HG02938 (cell line): ENCODE measurements around the gene REST.
"Not testable (repeated sequence)": the region's sequence is repeated elsewhere in the genome, so short reads cannot be mapped to it uniquely, and the experiment has no call there.

Source experiments
- ATAC-seq: cut with Tn5 transposase; IDR thresholded peaks from one replicate; pipeline ENCODE4 v1.9.1; 2021; ENCODE audit warnings: mild to moderate bottlenecking, moderate library complexity; ENCODE audit not compliant: unreplicated experiment

Gene REST, protein sequence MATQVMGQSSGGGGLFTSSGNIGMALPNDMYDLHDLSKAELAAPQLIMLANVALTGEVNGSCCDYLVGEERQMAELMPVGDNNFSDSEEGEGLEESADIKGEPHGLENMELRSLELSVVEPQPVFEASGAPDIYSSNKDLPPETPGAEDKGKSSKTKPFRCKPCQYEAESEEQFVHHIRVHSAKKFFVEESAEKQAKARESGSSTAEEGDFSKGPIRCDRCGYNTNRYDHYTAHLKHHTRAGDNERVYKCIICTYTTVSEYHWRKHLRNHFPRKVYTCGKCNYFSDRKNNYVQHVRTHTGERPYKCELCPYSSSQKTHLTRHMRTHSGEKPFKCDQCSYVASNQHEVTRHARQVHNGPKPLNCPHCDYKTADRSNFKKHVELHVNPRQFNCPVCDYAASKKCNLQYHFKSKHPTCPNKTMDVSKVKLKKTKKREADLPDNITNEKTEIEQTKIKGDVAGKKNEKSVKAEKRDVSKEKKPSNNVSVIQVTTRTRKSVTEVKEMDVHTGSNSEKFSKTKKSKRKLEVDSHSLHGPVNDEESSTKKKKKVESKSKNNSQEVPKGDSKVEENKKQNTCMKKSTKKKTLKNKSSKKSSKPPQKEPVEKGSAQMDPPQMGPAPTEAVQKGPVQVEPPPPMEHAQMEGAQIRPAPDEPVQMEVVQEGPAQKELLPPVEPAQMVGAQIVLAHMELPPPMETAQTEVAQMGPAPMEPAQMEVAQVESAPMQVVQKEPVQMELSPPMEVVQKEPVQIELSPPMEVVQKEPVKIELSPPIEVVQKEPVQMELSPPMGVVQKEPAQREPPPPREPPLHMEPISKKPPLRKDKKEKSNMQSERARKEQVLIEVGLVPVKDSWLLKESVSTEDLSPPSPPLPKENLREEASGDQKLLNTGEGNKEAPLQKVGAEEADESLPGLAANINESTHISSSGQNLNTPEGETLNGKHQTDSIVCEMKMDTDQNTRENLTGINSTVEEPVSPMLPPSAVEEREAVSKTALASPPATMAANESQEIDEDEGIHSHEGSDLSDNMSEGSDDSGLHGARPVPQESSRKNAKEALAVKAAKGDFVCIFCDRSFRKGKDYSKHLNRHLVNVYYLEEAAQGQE

DNA sequence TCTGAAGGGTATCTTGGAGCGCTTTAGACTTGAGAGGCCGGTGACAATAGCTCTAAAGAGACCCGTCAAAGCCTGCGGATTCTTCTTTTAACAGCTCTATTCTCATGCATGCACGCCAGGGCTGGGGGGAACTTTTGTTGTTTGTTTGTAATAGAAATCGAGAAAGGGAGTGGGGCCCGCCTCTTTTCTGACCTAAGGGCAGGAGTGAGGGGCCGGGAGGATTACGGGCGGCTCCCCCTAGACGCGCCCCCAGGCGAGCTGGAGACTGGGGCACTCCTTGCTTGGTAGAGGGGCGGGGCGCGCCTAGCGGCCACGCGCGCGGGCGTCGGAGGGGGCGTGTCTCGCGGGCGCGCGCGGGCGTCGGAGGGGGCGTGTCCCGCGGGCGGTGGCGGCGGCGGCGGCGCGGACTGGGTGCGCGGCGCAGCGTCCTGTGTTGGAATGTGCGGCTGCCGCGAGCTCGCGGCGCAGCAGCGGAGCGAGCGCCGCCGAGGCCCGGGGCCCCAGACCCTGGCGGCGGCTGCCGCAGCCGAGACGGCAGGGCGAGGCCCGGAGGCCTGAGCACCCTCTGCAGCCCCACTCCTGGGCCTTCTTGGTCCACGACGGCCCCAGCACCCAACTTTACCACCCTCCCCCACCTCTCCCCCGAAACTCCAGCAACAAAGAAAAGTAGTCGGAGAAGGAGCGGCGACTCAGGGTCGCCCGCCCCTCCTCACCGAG lies at the start of gene REST:
Gene REST (plus strand): TSS at position 412 of the 717 bp plus-strand sequence. CDS start 2,739 bp downstream, outside the sequence.
- ATAC-seq, result peak; percentile 36

DNA sequence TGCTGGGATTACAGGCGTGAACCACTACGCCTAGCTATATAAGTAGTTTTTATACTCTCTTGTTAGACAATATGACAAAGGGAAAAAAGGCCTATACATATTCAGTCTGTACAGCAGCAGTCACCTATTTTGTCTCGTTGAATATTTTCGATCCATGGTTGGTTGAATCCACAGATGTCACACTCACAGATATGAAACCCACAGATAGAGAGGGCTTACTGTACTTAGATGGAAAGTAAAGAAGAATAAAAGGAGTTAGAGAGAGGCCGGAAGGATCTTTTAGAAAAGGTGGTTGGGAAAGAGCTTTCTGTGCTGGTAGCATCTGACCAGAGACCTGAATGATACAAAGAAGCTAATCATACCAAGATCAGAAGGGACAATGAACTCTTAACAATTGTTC lies 47.9 kb upstream of the REST start:
- peak; percentile 74 for ATAC-seq

DNA sequence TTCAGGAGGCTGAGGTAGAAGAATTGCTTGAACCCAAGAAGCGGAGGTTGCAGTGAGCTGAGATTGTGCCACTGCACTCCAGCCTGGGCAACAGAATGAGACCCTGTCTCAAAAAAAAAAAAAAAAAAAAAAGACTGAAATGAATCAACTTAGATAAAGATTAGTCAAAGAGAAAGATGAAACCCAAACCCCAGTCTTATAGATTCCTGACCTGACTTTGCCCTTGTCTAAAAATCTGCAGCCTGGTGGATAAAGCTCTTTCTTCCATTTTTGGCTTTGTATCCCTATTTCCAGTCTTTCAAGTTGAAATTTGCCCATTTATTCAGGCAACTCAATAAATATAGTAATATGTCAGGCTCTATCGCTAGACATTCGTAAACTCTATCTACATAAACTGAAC lies 46.9 kb upstream of the REST start:
- ATAC-seq, result no peak

DNA sequence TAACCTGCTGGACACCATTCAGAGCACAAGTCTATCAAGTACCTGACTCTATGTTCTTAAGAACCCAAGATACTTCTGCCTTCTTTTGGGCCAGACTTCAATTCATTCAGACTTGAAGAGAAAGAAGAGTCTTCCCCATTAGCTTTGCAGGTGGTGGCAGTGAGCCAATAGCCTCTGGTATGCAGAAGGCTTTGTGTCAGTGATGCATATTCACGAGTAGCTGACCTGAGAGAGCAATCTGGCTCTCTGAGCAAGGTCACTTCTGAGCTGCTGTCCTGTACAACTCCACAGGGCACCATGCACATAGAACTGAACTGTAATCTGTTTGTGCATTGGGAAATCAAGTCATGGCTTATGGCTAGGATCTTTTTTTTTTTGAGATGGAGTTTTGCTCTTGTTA lies 46.3 kb upstream of the REST start:
- ATAC-seq, result no peak

DNA sequence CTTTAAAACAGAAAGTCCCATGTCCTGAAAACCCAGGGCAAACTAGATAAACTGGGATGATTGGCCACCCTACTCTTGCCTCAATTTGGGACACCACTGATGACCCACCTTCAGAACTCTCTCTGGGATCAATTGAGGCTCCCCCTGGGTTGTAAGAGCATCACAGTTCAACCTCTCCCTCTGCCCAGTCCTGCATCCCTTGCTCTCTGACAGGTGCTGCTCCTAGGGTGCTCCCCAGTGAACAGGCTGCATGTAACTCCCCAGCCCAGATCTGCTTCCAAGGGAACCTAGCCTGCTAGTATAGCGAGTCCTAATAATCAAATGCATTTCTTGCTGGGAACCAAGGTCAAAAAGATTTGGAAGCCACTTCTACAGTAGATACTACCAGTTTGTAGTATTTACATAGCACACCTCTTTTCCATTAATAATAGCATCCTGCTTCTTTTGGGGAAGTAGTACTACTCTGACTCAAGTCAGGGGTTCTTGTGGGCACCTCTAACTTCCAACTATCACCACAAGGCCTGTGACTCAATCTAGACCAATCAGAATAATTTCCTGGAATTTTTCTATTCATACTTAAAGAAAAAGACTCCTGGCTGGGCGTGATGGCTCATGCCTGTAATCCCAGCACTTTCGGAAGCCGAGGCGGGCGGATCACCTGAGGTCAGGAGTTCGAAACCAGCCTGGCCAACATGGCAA lies 44.1 kb upstream of the REST start:
- no peak for ATAC-seq

DNA sequence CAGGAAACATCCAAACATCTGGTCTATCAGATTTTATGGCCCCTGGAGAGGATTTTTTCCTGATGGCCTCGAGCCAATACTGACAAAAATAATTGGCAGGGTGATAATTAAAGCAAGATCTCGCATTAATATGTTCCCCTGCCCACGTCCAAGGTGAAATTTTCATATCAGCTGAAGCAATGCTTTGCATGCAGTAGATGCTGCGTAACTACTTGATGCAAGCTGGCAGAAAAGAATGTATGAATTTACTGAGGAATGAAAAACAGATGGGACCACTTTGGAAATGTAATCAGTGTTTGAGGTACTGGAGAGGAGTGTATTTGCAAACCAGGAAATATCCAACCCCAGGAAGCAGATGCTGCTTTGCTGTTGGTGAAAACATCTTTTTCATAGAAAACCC lies 36.8 kb upstream of the REST start:
- no peak for ATAC-seq

DNA sequence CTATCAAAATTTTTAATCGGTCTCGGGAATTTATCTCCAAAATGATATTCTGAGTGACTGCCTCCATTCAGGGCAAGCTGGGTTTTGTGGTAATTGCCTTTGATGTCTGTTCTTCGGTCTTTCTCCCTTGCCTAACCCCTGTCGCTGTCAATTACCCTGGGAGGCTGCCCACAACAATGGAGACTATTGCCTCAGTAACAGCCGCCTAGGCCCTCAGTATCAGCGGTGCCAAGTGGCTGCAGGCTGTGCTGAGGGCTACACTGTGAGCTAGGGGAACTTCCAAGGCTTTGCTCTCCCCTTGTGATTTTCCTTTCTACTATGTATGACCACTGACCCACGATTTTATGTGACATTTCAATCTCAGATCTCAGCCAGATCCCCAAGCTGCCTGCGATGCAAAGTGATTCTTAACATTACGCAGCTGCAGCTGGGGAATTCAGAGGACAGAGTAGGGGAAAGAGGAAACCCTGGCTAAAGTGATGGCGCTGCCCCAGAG lies 36.3 kb upstream of the REST start:
- ATAC-seq, result no peak

DNA sequence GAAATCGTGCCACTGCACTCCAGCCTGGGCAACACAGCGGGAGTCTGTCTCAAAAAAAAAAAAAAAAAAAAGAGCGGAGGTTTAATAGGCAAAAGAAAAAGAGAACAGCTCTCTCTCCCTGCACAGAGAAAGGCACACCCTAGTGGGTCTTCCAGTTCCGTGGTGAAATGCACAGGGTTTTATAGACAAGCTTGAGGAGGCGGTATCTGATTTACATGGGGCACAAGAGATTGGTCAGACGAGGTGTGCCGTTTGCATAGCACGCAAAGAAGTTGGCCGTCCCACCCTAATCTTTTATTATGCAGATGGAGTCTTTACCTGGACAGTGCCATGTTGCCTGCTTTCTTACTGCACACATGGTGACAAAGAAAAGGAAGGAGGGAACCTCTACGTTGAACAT lies 33.5 kb upstream of the REST start:
- ATAC-seq, result no peak

DNA sequence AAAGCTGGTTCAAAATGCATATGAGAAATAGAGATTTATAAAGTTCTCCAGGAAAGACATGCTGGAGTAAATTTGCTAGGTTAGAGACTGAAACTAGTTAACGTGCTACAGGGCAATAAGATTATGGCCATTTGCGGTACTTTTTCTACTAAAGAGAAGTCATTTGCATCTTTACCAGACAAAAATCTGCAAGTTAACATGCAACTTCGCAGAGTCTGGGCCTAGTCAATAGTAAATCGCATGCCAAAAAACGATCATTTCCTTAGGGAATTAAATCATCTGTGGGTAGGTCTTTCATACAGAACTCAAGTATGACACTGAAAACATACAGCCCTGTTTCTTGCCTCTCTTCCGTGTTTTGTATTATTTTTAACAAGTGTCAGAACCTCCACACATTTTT lies 32.8 kb upstream of the REST start:
- ATAC-seq, result no peak

DNA sequence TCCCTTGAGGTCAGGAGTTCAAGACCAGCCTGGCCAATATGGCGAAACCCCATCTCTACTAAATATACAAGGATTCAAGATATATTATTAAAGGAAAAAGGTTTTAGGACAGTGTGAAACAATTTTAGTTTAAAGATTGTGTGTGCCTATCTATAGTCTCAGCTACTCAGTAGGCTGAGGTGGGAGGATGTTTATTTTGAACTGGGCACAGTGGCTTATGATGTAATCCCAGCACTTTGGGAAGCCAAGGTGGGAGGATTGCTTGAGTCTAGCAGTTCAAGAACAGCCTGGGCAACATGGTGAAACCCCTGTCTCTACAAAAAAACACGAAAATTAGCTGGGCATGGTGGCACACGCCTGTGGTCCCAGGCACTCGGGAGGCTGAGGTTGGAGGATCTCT lies 31.4 kb upstream of the REST start:
- ATAC-seq, result no peak

DNA sequence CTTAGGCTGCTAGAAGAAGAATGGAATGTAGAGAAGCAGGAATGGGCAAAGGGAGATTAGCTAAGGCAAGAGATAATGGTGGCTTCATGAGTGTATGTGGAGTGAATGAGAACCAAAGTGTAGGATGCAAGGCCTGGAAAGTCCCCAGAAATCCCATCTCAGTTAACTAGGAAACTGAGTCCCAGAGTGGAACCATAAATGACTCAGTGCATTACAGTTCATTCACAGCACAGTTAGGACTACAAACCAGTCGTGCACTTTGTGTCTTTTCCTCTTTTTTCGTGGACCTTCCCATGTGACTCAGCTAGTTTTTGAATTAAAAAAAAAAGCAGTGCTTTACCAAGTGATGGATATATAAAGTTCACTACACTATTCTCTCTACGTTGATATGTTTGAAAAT lies 27.7 kb upstream of the REST start:
- ATAC-seq, result no peak

DNA sequence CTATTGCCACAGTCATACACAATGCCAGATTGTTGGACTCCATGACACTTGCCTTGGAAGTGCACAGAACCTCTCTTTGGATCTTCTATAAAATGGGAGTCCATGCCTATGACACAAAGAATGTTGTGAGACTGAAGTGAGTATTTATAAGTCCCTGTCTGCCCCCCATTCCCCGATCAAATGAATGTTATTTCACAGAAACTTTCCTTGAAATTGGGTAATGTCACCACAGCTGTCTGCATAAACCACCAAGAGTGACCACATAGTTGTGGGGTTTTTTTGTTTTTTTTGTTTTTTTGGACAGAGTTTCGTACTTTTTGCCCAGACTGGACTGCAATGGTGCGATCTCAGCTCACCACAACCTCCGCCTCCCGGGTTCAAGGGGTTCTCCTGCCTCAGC lies 27.1 kb upstream of the REST start:
- ATAC-seq, result no peak

DNA sequence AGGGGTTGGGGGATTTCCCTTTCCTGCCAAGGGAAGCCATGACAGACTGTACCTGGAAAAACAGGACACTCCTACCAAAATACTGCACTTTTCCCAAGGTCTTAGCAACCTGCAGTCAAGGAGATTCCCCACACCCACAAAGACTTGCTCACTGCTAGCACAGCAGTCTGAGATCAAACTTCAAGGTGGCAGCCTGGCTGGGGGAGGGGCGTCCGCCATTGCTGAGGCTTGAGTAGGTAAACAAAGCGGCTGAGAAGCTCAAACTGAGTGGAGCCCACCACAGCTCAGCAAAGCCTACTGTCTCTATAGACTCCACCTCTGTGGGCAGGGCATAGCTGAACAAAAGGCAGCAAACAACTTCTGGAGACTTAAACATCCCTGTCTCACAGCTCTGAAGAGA lies 23.2 kb upstream of the REST start:
- not testable (repeated sequence) for ATAC-seq

DNA sequence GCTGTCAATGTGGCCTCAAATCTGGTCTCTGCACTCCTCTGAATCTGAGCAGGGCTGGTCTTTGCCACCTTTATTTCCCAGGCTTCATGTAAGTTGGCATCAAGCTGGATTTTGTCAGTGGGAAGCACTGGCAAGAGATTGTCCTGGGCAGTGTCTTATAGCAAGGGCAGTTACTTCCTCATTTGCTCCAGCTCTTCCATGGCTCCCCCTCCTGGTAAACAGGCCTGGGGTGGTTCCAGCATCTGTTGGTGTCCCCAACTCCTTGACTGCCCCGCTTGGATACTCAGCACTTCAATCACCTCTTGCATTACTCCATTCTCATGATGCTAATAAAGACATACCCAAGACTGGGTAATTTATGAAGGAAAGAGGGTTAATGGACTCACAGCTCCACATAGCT lies 15.0 kb upstream of the REST start:
- ATAC-seq, result no peak

DNA sequence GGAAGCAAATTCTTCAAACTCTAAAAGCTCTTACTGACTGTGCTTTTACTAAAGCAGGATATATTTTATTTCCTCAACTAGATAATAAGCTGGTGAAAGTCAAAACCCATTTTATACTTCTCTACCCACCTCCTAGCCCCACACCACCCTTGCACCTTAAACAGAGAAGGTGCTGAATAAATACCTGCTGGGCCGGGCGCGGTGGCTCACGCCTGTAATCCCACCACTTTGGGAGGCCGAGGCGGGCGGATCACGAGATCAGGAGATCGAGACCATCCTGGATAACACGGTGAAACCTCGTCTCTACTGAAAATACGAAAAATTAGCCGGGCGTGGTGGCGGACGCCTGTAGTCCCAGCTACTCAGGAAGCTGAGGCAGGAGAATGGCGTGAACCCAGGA lies 9.9 kb upstream of the REST start:
- not testable (repeated sequence) for ATAC-seq

DNA sequence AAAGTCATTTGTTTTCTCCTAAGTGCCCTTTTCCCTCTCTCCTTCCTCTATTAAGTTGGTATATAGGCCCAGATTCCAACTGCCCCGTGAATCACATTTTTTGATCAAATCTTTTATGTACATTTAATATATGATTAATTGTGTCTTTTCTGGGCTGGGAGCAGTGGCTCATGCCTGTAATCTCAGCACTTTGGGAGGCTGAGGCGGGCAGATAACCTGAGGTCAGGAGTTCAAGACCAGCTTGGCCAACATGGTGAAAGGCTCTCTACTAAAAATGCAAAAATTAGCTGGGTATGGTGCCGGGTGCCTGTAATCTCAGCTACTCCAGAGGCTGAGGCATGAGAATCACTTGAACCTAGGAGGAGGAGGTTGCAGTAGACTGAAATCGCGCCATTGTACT lies 7.5 kb upstream of the REST start:
- ATAC-seq, result not testable (repeated sequence)

DNA sequence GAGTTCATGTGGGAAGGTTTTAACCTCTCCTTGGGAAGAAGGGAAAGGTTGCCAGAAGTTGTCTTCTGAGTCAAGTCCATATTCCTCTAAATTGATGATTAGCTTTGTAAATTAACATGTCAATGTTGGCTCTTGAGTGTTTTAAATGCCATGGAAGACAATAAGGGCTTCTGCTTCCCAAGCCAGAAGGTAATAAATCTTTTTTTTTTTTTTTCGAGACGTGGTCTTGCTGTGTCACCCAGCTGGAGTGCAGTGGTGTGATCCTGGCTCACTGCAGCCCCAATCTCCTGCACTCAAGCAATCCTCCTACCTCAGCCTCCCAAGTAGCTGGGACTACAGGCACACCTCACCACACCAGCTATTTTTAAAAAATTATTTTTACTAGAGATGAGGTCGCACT lies 5.0 kb upstream of the REST start:
- ATAC-seq, result no peak

DNA sequence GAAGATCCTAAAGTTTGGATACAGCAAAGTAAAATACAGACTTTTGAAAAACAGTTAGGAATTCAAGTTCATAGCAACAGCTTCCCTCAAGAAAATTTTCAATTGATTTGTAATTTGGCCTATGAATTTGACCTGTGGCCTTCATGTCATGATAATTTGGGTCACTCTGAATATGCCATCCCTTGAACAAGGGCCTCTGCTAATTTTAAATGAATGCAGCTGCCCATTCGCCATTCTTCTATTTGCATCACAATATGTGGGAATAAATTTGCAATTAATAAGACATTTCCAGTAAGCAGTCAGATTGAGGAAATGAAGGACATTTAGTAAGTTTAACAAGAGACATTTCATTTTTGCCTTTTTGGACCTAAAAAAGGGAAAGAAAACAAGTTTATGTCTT lies 1.9 kb upstream of the REST start:
- ATAC-seq, result no peak

DNA sequence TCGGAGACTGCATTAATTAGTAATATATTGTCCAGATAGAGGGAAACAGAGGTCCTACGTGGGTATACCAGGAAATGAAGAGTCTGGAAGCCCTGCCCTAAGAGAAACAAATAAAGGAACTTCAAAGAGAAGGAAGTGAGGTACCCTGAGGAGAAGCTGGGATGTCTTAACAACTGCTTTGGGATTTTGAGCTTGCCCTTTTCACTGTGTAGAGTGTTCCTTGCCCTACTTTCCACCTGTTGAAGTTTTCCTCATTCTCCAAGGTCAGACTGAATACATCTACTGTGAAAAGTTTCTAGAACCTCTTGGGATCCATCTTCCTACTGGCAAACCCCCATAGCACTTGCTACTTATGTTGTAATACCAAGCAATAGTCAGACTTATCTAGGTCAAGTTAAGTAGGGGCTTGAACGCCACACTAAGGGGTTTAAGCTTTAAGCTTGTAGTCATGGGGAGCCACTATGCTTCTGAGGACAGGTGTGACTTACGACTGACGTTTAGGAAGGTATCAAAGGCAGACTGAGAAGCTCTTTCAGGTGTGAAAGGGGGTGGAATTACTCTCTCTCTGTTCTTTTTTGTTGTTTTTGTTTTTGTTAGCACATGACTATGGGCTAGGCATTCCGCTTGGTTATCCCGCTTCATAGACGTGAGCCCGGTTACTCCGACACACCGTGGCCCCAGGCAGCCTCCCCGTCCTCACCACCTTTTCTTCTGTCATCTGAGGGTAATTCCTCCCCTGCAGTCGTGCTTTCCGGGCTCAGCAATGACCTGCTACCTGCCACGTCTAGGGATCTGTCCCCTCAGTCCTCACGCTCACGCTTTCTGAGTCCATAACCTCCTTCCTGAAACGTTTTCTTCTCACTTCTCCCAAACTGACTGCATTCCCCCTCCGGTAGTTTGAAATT lies 959 bp upstream of the REST start:
- ATAC-seq, result no peak
